Caco-2 (cell line): ENCODE measurements around the gene HOXA7. TPM values are rescaled to one million over a fixed set of nuclear protein-coding genes. Genes with fewer than 3 reads are reported as not detected.

Experiments
- BruUV-seq: library from RNA; stranded (reverse); fragments of 400-500 nt; replicated peaks from 2 replicates; lab custom pipeline; 2021; lab: Mats Ljungman, UMichigan
- CTCF ChIA-PET: fragments of 300-600 bp; sonication (Branson Sonifier 250); formaldehyde crosslinking; loops from one replicate; lab custom pipeline; 2022; ENCODE audit warnings: antibody characterized with exemption; lab: Charles Lee
- POLR2A ChIA-PET: fragments of 300-600 bp; sonication (Branson Sonifier 250); formaldehyde crosslinking; loops from one replicate; lab custom pipeline; 2022; ENCODE audit warnings: antibody characterized with exemption; lab: Charles Lee
- DNase-seq, 2 experiments: peaks; one replicate each; pipeline versions ENCODE4 v3.0.0 to v3.0.0-alpha.2; 2020 to 2022
- H3K27me3 ChIP-seq: replicated peaks from 2 replicates; pipeline ENCODE4 v1.6.0; 2011; ENCODE audit warnings: low read length; ENCODE audit not compliant: control insufficient read depth, insufficient read depth
- H3K36me3 ChIP-seq: 2 replicates; pipeline ENCODE4 v1.5.1; 2011; ENCODE audit warnings: low read length; ENCODE audit not compliant: control insufficient read depth, insufficient read depth
- H3K4me1 ChIP-seq: fragments of 250-450 bp; sonication (Bioruptor Pico); 2 replicates; pipeline ENCODE4 v1.5.1; 2020; ENCODE audit warnings: mild to moderate bottlenecking
- H3K4me3 ChIP-seq: 2 replicates; pipeline ENCODE4 v1.5.1; 2011; ENCODE audit warnings: low read depth, mild to moderate bottlenecking, control low read depth, low read length
- H3K9me3 ChIP-seq: fragments of 250-450 bp; sonication (Bioruptor Pico); 2 replicates; pipeline ENCODE4 v1.5.1; 2020; ENCODE audit warnings: mild to moderate bottlenecking, moderate library complexity
- H3K27ac Mint-ChIP-seq: one replicate; pipeline ENCODE4 v1.8.0; 2022; ENCODE audit warnings: mixed read lengths; ENCODE audit not compliant: unreplicated experiment
- H3K27me3 Mint-ChIP-seq: one replicate; pipeline ENCODE4 v1.8.0; 2022; ENCODE audit warnings: mixed read lengths; ENCODE audit not compliant: insufficient read depth, unreplicated experiment
- H3K36me3 Mint-ChIP-seq: one replicate; pipeline ENCODE4 v1.8.0; 2022; ENCODE audit warnings: mild to moderate bottlenecking, mixed read lengths; ENCODE audit not compliant: insufficient read depth, unreplicated experiment
- H3K4me1 Mint-ChIP-seq: one replicate; pipeline ENCODE4 v1.8.0; 2022; ENCODE audit warnings: low read depth, mixed read lengths; ENCODE audit not compliant: unreplicated experiment
- H3K4me3 Mint-ChIP-seq: one replicate; pipeline ENCODE4 v1.8.0; 2022; ENCODE audit warnings: mild to moderate bottlenecking, moderate library complexity, mixed read lengths; ENCODE audit not compliant: unreplicated experiment
- H3K9me3 Mint-ChIP-seq: one replicate; pipeline ENCODE4 v1.8.0; 2022; ENCODE audit warnings: mixed read lengths; ENCODE audit not compliant: unreplicated experiment
- CTCF ChIP-seq, 2 experiments: fragments of 200-600 bp in 1 of 2; IDR thresholded peaks; 1 replicate in 1 of 2; 2 replicates in 1 of 2; pipeline versions ENCODE4 v1.5.1 to v1.8.0; 2011 to 2022; ENCODE audit warnings: antibody characterized with exemption in 1 of 2, control low read depth in 1 of 2, inconsistent platforms in 1 of 2, low read depth in 1 of 2, low read length in 1 of 2, mild to moderate bottlenecking in 1 of 2, moderate library complexity in 1 of 2; ENCODE audit not compliant: insufficient read depth in 1 of 2, severe bottlenecking in 1 of 2, unreplicated experiment in 1 of 2
- intact Hi-C: fragments of 100-400 bp; cut with micrococcal nuclease; formaldehyde crosslinking; loops from one replicate; pipeline ENCODE4 v1.10.0; 2022; ENCODE audit not compliant: unreplicated experiment
- total RNA-seq: library from RNA; stranded (reverse); gene quantifications from 2 replicates; pipeline ENCODE4 v1.2.3, GENCODE V29; 2022

The HOXA7 gene
- total RNA-seq, 1 experiment from 2014 or later = 19.9 TPM

- CTCF ChIA-PET = no interaction called here
- no peaks in the 10 kb centered on the region for H3K27me3 ChIP-seq
- H3K4me1 ChIP-seq = peaks cover 30% of the 10 kb centered on the region
- peak overlapping the region; percentile 75 for H3K27ac Mint-ChIP-seq
- DNase-seq = no peak
- BruUV-seq = no TSS peak
- H3K36me3 Mint-ChIP-seq = peaks cover 30% of the 10 kb centered on the region
- peaks cover 11% of the 10 kb centered on the region for H3K4me1 Mint-ChIP-seq
- TF ChIP-seq CTCF (IDR thresholded peaks at IDR 0.05; ENCODE audit: insufficient read depth in 1 of 2, low read depth in 1 of 2, low read length in 1 of 2, severe bottlenecking in 1 of 2, unreplicated experiment in 1 of 2) = no peak
- peak overlapping the region; percentile 85 for H3K4me3 Mint-ChIP-seq
- no peaks in the 10 kb centered on the region for H3K27me3 Mint-ChIP-seq
- H3K4me3 ChIP-seq = no peak overlapping the region
- intact Hi-C loops = loop anchor here (1.0 kb wide), 2 partner anchors 13 kb away; no protein-coding TSS in a partner anchor
- POLR2A ChIA-PET = interaction anchor here (1.3 kb wide), 1 partner anchor 11 kb away, joined by 6 read pairs; no protein-coding TSS in a partner anchor
- no peaks in the 10 kb centered on the region for H3K9me3 Mint-ChIP-seq
- H3K9me3 ChIP-seq = no peaks in the 10 kb centered on the region
- H3K36me3 ChIP-seq = no peaks in the 10 kb centered on the region; the same call in 1 of the 2 replicates
Observed at GRCh38 chr7:27109466-27110185, 46.8 kb downstream of the HOXA7 start.

GRCh38 chr7:27108390-27109127 lies 47.9 kb downstream of the HOXA7 start:
- Mint-ChIP-seq H3K27ac (no peak overlapping the region), H3K27me3 (no peaks in the 10 kb centered on the region), H3K36me3 (peaks cover 30% of the 10 kb centered on the region), H3K4me1 (peaks cover 6% of the 10 kb centered on the region), H3K4me3 (no peak overlapping the region), H3K9me3 (no peaks in the 10 kb centered on the region)
- no TSS peak for BruUV-seq
- no peaks in the 10 kb centered on the region for H3K27me3 ChIP-seq
- no peak for TF ChIP-seq CTCF (IDR thresholded peaks at IDR 0.05; ENCODE audit: insufficient read depth in 1 of 2, low read depth in 1 of 2, low read length in 1 of 2, severe bottlenecking in 1 of 2, unreplicated experiment in 1 of 2)
- no peaks in the 10 kb centered on the region; the same call in 1 of the 2 replicates for H3K36me3 ChIP-seq
- no peak for DNase-seq
- no peaks in the 10 kb centered on the region for H3K9me3 ChIP-seq
- intact Hi-C loops = no loop called here
- POLR2A ChIA-PET = no interaction called here
- H3K4me3 ChIP-seq = no peak overlapping the region
- CTCF ChIA-PET = no interaction called here
- peaks cover 27% of the 10 kb centered on the region for H3K4me1 ChIP-seq
